HUES64 (cell line): ENCODE results near the gene ORAI1.
A peak's percentile ranks its signal among the peaks of the same experiment; 100 is the strongest.
"Not testable (repeated sequence)": the region's sequence is repeated elsewhere in the genome, so short reads cannot be mapped to it uniquely, and the experiment has no call there.

Source experiments
- H3K27ac ChIP-seq: 2 replicates; pipeline ENCODE4 v1.7.0; 2013; ENCODE audit warnings: low read depth, low read length, inconsistent platforms
- H3K27me3 ChIP-seq: 2 replicates; pipeline ENCODE4 v1.6.1; 2013; ENCODE audit warnings: mild to moderate bottlenecking, low read length; ENCODE audit not compliant: insufficient read depth
- H3K36me3 ChIP-seq: 2 replicates; pipeline ENCODE4 v1.6.1; 2013; ENCODE audit warnings: mild to moderate bottlenecking, low read length; ENCODE audit not compliant: insufficient read depth
- H3K4me1 ChIP-seq: 2 replicates; pipeline ENCODE4 v1.6.1; 2013; ENCODE audit warnings: mild to moderate bottlenecking, low read length, moderate library complexity; ENCODE audit not compliant: insufficient read depth
- H3K4me3 ChIP-seq: 2 replicates; pipeline ENCODE4 v1.5.1; 2013; ENCODE audit warnings: mild to moderate bottlenecking, low read length, moderate library complexity
- H3K9ac ChIP-seq: 2 replicates; pipeline ENCODE4 v1.6.1; 2013; ENCODE audit warnings: mild to moderate bottlenecking, low read depth, low read length
- H3K9me3 ChIP-seq: 2 replicates; pipeline ENCODE4 v1.6.1; 2013; ENCODE audit warnings: low read depth, low read length; ENCODE audit not compliant: insufficient read depth
- WGBS: fragments of 150-250, 120-280 bp; methylation state at CpG from one replicate; pipeline ENCODE4 v1.1.7; 2013; ENCODE audit warnings: missing lambda C conversion rate; 5-methylcytosine and 5-hydroxymethylcytosine counted together

ORAI1 gene

DNA sequence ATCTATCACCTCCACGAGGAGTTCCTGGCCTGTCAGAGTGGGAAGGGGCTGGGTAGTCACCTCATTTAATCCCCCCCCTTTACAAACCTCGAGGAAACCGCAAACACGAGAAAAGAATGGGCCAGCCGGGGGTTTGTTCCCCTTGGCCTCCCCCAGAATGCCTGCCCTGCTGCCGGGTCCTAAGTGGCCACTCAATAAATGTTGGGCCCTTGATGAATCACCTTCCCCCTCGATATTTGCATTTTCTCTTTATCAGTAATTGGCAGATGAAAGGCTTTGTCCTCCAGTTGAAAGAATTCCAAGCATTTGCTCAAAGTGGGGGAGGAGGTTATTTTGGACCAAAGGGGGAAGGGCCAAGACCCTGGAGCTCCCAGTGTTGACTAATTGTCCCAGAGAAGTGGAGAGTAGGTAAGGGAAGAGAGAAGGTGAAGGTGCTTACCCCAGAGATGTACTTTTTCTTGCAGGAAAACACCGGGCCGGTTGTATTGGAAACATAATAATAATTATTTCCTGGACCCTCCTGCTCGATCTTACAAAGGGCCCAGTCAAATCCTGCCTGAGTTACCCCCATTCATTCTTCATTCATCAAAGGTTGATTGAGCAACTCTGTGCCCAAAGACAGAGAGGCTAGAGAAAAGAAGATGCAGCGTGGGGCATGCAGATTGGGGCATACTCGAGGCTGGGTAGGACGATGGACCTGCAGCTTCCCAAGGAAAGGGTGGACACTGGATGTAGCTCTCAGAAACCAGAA lies 43.6 kb upstream of the ORAI1 start:
- H3K9me3 ChIP-seq: no peaks in the 10 kb centered on the region
- H3K4me1 ChIP-seq: peaks cover 23% of the 10 kb centered on the region
- peak overlapping the region; percentile 83 for H3K9ac ChIP-seq
- no peaks in the 10 kb centered on the region for H3K27me3 ChIP-seq
- peaks cover 8% of the 10 kb centered on the region for H3K36me3 ChIP-seq
- H3K27ac ChIP-seq: peak overlapping the region; percentile 99
- 4% methylated on average over 10 of the region's 13 CpGs for WGBS
- H3K4me3 ChIP-seq: peak overlapping the region; percentile 76

DNA sequence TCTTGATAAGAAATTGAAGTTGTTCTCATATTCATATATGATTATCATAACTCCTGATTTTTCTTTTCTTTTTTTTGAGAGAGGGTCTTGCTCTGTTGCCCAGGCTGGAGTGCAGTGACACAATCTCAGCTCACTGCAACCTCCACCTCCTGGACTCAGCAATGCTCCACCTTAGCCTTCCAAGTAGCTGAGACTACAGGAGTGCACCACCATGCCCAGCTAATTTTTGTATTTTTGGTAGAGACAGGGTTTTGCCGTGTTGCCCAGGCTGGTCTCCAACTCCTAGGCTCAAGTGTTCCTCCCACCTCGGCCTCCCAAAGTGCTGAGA lies 43.0 kb upstream of the ORAI1 start:
- H3K27me3 ChIP-seq, H3K9me3 ChIP-seq, H3K36me3 ChIP-seq: not testable (repeated sequence)
- peak overlapping the region; percentile 76 for H3K4me3 ChIP-seq
- peak overlapping the region; percentile 83 for H3K9ac ChIP-seq
- H3K4me1 ChIP-seq: peaks cover 21% of the 10 kb centered on the region
- WGBS: 94% methylated on average over 2 of the region's 2 CpGs
- H3K27ac ChIP-seq: peak overlapping the region; percentile 99

GRCh38 chr12:121584885-121585284 lies 41.4 kb upstream of the ORAI1 start:
- not testable (repeated sequence) for H3K4me3 ChIP-seq, H3K36me3 ChIP-seq, H3K9me3 ChIP-seq, H3K27ac ChIP-seq, H3K9ac ChIP-seq, H3K27me3 ChIP-seq
- peaks cover 21% of the 10 kb centered on the region for H3K4me1 ChIP-seq
- WGBS: 97% methylated on average over 6 of the region's 6 CpGs

DNA sequence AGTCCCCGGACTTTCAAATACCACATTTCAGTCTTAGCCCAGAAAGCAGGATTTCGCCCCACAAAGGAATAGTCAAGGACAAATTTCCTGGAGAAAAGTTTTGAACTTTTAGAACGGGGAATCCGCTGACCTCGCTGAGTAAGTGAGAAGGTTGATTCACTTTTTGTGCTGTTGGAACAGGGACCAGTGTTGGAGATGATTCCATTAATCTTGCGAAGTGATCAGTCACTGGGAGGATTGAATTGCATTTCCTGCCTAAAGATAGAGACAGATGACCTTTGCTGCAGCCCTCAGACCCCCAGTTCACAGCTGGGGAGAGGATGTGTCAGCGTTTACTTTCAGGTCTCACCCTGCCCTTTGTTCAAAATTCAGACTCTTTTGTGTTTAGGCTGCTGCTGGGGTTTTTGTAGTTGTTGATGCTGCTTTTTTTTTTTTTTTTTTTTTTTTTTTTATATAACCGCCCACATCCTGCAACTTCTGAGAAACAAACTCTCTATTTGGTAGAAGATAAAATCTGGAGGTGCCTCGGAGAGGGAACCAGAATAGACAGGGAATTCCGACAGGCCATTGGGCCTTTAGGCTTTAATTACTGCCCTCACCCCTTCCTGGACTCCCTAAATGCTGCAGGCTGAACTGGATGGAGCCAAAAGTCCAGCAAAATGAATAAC lies 35.7 kb upstream of the ORAI1 start:
- Histone ChIP-seq H3K27me3 (no peaks in the 10 kb centered on the region), H3K9ac (peak overlapping the region; percentile 63; the same call in 1 of the 2 replicates), H3K36me3 (peaks cover 17% of the 10 kb centered on the region), H3K4me3 (peak overlapping the region; percentile 32), H3K9me3 (no peaks in the 10 kb centered on the region), H3K27ac (peak overlapping the region; percentile 93), H3K4me1 (peaks cover 14% of the 10 kb centered on the region; the same call in 1 of the 2 replicates)
- 41% methylated on average over 9 of the region's 10 CpGs for WGBS

- Histone ChIP-seq H3K27me3 (no peaks in the 10 kb centered on the region), H3K4me3 (no peak overlapping the region), H3K27ac (no peak overlapping the region), H3K36me3 (peaks cover 30% of the 10 kb centered on the region), H3K9ac (no peak overlapping the region), H3K9me3 (no peaks in the 10 kb centered on the region), H3K4me1 (peaks cover 10% of the 10 kb centered on the region; the same call in 1 of the 2 replicates)
- WGBS: 86% methylated on average over 4 of the region's 4 CpGs
Measured at GRCh38 chr12:121592320-121592719, 34.0 kb upstream of the ORAI1 start.

GRCh38 chr12:121595520-121595919 lies 30.8 kb upstream of the ORAI1 start:
- Histone ChIP-seq H3K9ac (no peak overlapping the region), H3K9me3 (no peaks in the 10 kb centered on the region), H3K4me1 (peaks cover 7% of the 10 kb centered on the region; the same call in 1 of the 2 replicates), H3K27ac (no peak overlapping the region), H3K4me3 (no peak overlapping the region), H3K27me3 (no peaks in the 10 kb centered on the region), H3K36me3 (peaks cover 38% of the 10 kb centered on the region)
- 94% methylated on average over 12 of the region's 12 CpGs for WGBS

GRCh38 chr12:121596526-121596925 lies 29.8 kb upstream of the ORAI1 start:
- Histone ChIP-seq H3K9me3 (no peaks in the 10 kb centered on the region), H3K36me3 (peaks cover 38% of the 10 kb centered on the region), H3K27me3 (no peaks in the 10 kb centered on the region), H3K4me1 (no peaks in the 10 kb centered on the region), H3K27ac (no peak overlapping the region), H3K4me3 (no peak overlapping the region), H3K9ac (no peak overlapping the region)
- 96% methylated on average over 5 of the region's 5 CpGs for WGBS

- H3K27me3 ChIP-seq: no peaks in the 10 kb centered on the region
- H3K9me3 ChIP-seq: no peaks in the 10 kb centered on the region
- 91% methylated on average over 6 of the region's 6 CpGs for WGBS
- H3K9ac ChIP-seq: no peak overlapping the region
- H3K36me3 ChIP-seq: peaks cover 18% of the 10 kb centered on the region
- H3K4me1 ChIP-seq: no peaks in the 10 kb centered on the region
- no peak overlapping the region for H3K4me3 ChIP-seq
- no peak overlapping the region for H3K27ac ChIP-seq
Measured at GRCh38 chr12:121600702-121601336, 25.5 kb upstream of the ORAI1 start.

- no peak overlapping the region for H3K27ac ChIP-seq
- 100% methylated on average over 6 of the region's 6 CpGs for WGBS
- no peak overlapping the region for H3K4me3 ChIP-seq
- peaks cover 5% of the 10 kb centered on the region for H3K36me3 ChIP-seq
- no peaks in the 10 kb centered on the region for H3K27me3 ChIP-seq
- H3K9ac ChIP-seq: no peak overlapping the region
- H3K4me1 ChIP-seq: no peaks in the 10 kb centered on the region
- no peaks in the 10 kb centered on the region for H3K9me3 ChIP-seq
Measured at GRCh38 chr12:121602766-121603165, 23.6 kb upstream of the ORAI1 start.

DNA sequence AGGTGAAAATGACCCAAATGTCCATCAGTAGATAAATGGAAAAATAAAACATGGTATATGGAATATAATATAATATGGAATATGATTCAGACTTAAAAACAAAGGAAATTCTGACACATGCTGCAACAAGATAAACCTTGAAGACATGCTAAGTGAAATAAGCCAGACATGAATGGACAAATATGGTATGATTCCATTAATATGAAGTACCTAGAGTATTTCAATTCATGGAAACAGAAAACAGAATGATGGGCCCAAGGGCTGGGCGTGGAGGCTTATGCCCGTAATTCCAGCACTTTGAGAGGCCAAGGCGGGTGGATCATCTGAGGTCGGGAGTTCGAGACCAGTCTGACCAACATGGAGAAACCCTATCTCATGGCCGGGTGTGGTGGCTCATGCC lies 22.7 kb upstream of the ORAI1 start:
- H3K9ac ChIP-seq: no peak overlapping the region
- H3K27ac ChIP-seq: no peak overlapping the region
- no peaks in the 10 kb centered on the region for H3K9me3 ChIP-seq
- H3K4me1 ChIP-seq: no peaks in the 10 kb centered on the region
- H3K27me3 ChIP-seq: no peaks in the 10 kb centered on the region
- 0 out of 2 replicates have a peak, but pooled peaks cover under 1% of the 10 kb centered on the region for H3K36me3 ChIP-seq
- WGBS: 97% methylated on average over 6 of the region's 6 CpGs
- no peak overlapping the region for H3K4me3 ChIP-seq

GRCh38 chr12:121608301-121608700 lies 18.0 kb upstream of the ORAI1 start:
- 93% methylated on average over 6 of the region's 6 CpGs for WGBS
- no peak overlapping the region for H3K27ac ChIP-seq

More at GRCh38 chr12:121608301-121608700, 18.0 kb upstream of the ORAI1 start:
- Histone ChIP-seq H3K4me3 (no peak overlapping the region), H3K9ac (no peak overlapping the region), H3K9me3 (no peaks in the 10 kb centered on the region), H3K4me1 (peaks cover 3% of the 10 kb centered on the region; the same call in 1 of the 2 replicates), H3K36me3 (no peaks in the 10 kb centered on the region), H3K27me3 (no peaks in the 10 kb centered on the region)
